Gastrocnemius medialis (tissue), 4 donors: ENCODE measurements around the gene OGDH. TPM values are rescaled to one million over a fixed set of nuclear protein-coding genes. Genes with fewer than 3 reads are reported as not detected.

Source experiments
- ATAC-seq, 2 donors: fragments of 150-250 bp; one replicate each; pipeline ENCODE4 v1.9.1; 2016
- DNase-seq, 2 donors: peaks; one replicate each; pipeline ENCODE4 v3.0.0-alpha.2; 2019
- H3K27ac ChIP-seq, 4 donors: fragments of 200-600 bp; sonication (generic); 1 replicate in 1 of 4; 2 replicates in 3 of 4; pipeline ENCODE4 v1.5.1; 2016 to 2018; ENCODE audit warnings: mild to moderate bottlenecking in 2 of 4, moderate library complexity in 1 of 4
- H3K27me3 ChIP-seq, 3 donors: fragments of 200-600 bp; sonication (generic) in 2 of 3; 1 replicate in 1 of 3; 2 replicates in 2 of 3; pipeline versions ENCODE4 v1.5.1 to v1.6.0; 2016 to 2019; ENCODE audit warnings: mild to moderate bottlenecking in 1 of 3, moderate library complexity in 1 of 3
- H3K36me3 ChIP-seq, 2 donors: fragments of 200-600 bp; sonication (generic) in 1 of 2; one replicate each; pipeline ENCODE4 v1.5.1; 2017 to 2018
- H3K4me1 ChIP-seq, 2 donors: fragments of 200-600 bp; sonication (generic) in 1 of 2; one replicate each; pipeline ENCODE4 v1.5.1; 2016 to 2017; ENCODE audit warnings: mild to moderate bottlenecking in 2 of 2
- H3K4me3 ChIP-seq, 4 donors: fragments of 200-600 bp; sonication (generic) in 3 of 4; 1 replicate in 1 of 4; 2 replicates in 3 of 4; pipeline ENCODE4 v1.5.1; 2016 to 2019; ENCODE audit warnings: mild to moderate bottlenecking in 2 of 4
- H3K9me3 ChIP-seq, 3 donors: fragments of 200-600 bp; sonication (generic) in 2 of 3; 1 replicate in 1 of 3; 2 replicates in 2 of 3; pipeline ENCODE4 v1.5.1; 2016 to 2019
- POLR2A ChIP-seq, 2 donors: fragments of 450-650 bp; IDR thresholded peaks; one replicate each; pipeline ENCODE4 v1.6.1; 2017; ENCODE audit warnings: antibody characterized with exemption in 2 of 2, mild to moderate bottlenecking in 2 of 2, moderate library complexity in 2 of 2
- in situ Hi-C, 4 donors: fragments of 200-750 bp; cut with MboI; loops; one replicate each; pipeline versions ENCODE4 v1.15.0 to v1.8.0; 2017; ENCODE audit warnings: low sequenced_read_pairs in 4 of 4
- intact Hi-C: fragments of 100-400 bp; cut with DNase I; formaldehyde crosslinking; loops from one replicate; pipeline ENCODE4 v1.15.1; 2023; ENCODE audit warnings: low total_unique reads
- total RNA-seq, 4 donors: library from RNA; depleted of rRNA; stranded (reverse); fragments of >200 nt; gene quantifications; one replicate each; pipeline versions ENCODE4 v1.1.0 to v1.2.3, GENCODE V29; 2016
- TF ChIP-seq, protein P1 (sequence below), 5 experiments: fragments of 450-650 bp in 3 of 5; fragments of 200-600 bp in 2 of 5; sonication (generic) in 2 of 5; IDR thresholded peaks in 4 of 5; conservative IDR thresholded peaks in 1 of 5; 1 replicate in 4 of 5; 2 replicates in 1 of 5; pipeline ENCODE4 v1.5.1; 2016 to 2019; ENCODE audit warnings: antibody characterized with exemption in 5 of 5, mild to moderate bottlenecking in 3 of 5, moderate library complexity in 3 of 5

OGDH gene
- total RNA-seq, 4 donors from 2014 or later = 224 to 462 (median 396) TPM

- no peak for ATAC-seq
- Histone ChIP-seq H3K9me3 (no peaks in the 10 kb centered on the region), H3K4me3 (no peak overlapping the region), H3K27me3 (no peaks in the 10 kb centered on the region), H3K4me1 (peaks cover 21 to 31% of the 10 kb centered on the region in 2 donors), H3K27ac (peak overlapping the region; percentile 85 to 94 (median 92)), H3K36me3 (peaks cover 0 to 30% of the 10 kb centered on the region in 2 donors)
- in situ Hi-C loops (no loop called here), intact Hi-C loops (no loop called here)
- DNase-seq = peak in 1 of 2 donors; percentile 17
- TF ChIP-seq, protein P1, sequence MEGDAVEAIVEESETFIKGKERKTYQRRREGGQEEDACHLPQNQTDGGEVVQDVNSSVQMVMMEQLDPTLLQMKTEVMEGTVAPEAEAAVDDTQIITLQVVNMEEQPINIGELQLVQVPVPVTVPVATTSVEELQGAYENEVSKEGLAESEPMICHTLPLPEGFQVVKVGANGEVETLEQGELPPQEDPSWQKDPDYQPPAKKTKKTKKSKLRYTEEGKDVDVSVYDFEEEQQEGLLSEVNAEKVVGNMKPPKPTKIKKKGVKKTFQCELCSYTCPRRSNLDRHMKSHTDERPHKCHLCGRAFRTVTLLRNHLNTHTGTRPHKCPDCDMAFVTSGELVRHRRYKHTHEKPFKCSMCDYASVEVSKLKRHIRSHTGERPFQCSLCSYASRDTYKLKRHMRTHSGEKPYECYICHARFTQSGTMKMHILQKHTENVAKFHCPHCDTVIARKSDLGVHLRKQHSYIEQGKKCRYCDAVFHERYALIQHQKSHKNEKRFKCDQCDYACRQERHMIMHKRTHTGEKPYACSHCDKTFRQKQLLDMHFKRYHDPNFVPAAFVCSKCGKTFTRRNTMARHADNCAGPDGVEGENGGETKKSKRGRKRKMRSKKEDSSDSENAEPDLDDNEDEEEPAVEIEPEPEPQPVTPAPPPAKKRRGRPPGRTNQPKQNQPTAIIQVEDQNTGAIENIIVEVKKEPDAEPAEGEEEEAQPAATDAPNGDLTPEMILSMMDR (IDR thresholded peaks at IDR 0.05 in 4 of 5, conservative IDR thresholded peaks at IDR 0.05 in 1 of 5) = no peak
- no peak for TF ChIP-seq POLR2A (IDR thresholded peaks at IDR 0.05)
These were observed 46.1 kb downstream of the OGDH start for GRCh38 chr7:44652535-44652934.

GRCh38 chr7:44654255-44654796 is 47.9 kb downstream of the OGDH start:
- ATAC-seq = peak; percentile 43 to 78
- in situ Hi-C loops (no loop called here), intact Hi-C loops (no loop called here)
- peaks cover 0 to 47% of the 10 kb centered on the region in 2 donors for H3K36me3 ChIP-seq
- peak overlapping the region; percentile 85 to 94 (median 92) for H3K27ac ChIP-seq
- no peaks in the 10 kb centered on the region for H3K9me3 ChIP-seq
- TF ChIP-seq, protein P1 (IDR thresholded peaks at IDR 0.05 in 4 of 5, conservative IDR thresholded peaks at IDR 0.05 in 1 of 5) = no peak
- TF ChIP-seq POLR2A (IDR thresholded peaks at IDR 0.05) = peak; percentile 24 to 39
- H3K27me3 ChIP-seq = no peaks in the 10 kb centered on the region
- peaks cover 21 to 25% of the 10 kb centered on the region in 2 donors for H3K4me1 ChIP-seq
- DNase-seq = peak in 1 of 2 donors; percentile 36
- no peak overlapping the region for H3K4me3 ChIP-seq

DNA sequence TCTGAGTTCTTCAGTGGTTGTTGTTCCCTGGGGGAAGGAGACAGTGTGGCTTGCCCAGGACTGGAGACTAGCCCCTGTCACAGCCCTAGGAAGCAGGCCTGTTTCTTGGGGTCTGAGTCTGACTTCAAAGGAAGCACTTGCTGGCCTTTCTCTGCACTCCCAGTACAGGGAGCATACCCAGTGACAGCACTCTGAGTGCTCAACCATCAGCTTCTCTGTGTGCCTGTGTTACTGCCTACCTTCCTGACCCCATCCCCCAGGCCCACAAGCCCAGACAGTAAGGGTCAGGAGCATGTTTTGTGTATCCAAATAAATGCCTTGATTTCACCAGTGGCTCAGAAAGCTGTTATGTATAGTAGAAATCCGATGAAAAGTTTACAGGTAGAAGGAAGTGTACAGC is 48.9 kb downstream of the OGDH start:
- no peak for TF ChIP-seq POLR2A (IDR thresholded peaks at IDR 0.05)
- TF ChIP-seq, protein P1 (IDR thresholded peaks at IDR 0.05 in 4 of 5, conservative IDR thresholded peaks at IDR 0.05 in 1 of 5) = no peak
- ATAC-seq (no peak), DNase-seq (peak in 1 of 2 donors; percentile 7)
- H3K27me3 ChIP-seq = no peaks in the 10 kb centered on the region
- H3K9me3 ChIP-seq = no peaks in the 10 kb centered on the region
- no peak overlapping the region for H3K4me3 ChIP-seq
- peak overlapping the region; percentile 85 to 94 (median 92) for H3K27ac ChIP-seq
- in situ Hi-C loops = no loop called here
- intact Hi-C loops = no loop called here
- H3K4me1 ChIP-seq = peaks cover 18 to 20% of the 10 kb centered on the region in 2 donors
- peaks cover 0 to 43% of the 10 kb centered on the region in 2 donors for H3K36me3 ChIP-seq

DNA sequence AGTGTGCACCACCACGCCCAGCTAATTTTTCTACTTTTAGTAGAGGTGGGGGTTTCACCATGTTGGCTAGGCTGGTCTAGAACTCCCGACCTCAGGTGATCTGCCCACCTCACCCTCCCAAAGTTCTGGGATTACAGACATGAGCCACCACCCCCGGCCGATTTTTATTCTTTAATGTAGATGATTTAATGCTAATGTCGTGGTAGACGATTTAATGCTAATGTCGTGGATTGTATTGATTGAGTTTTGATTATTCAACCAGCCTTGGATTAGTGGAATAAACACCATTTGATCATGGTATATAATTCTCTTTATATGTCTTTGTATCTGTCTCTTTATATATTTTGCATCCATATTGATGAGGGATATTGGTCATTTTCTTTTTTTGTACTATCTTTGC is 52.6 kb downstream of the OGDH start:
- no peak overlapping the region for H3K4me3 ChIP-seq
- in situ Hi-C loops = no loop called here
- H3K9me3 ChIP-seq = peaks cover 0 to 7% (median 0%) of the 10 kb centered on the region in 3 donors
- DNase-seq (no peak), ATAC-seq (no peak)
- H3K27ac ChIP-seq = no peak overlapping the region
- H3K4me1 ChIP-seq = peaks cover 2 to 4% of the 10 kb centered on the region in 2 donors
- intact Hi-C loops = no loop called here
- TF ChIP-seq, protein P1 (IDR thresholded peaks at IDR 0.05 in 4 of 5, conservative IDR thresholded peaks at IDR 0.05 in 1 of 5) = no peak
- TF ChIP-seq POLR2A (IDR thresholded peaks at IDR 0.05) = no peak
- H3K36me3 ChIP-seq = peaks cover 0 to 60% of the 10 kb centered on the region in 2 donors
- H3K27me3 ChIP-seq = no peaks in the 10 kb centered on the region
